A549 (cell line): ENCODE data around the gene ABO. TPM values are rescaled to one million over a fixed set of nuclear protein-coding genes. Genes with fewer than 3 reads are reported as not detected.

Experiments
- ATAC-seq, 2 experiments: fragments of 200-7000 bp in 1 of 2; fragments of >200 bp in 1 of 2; cut with Nextera tagmentation in 1 of 2; cut with Tn5 transposase in 1 of 2; 3 replicates each; pipeline versions ENCODE4 v1.8.0 to v1.9.1; 2018 to 2020; ENCODE audit warnings: mild to moderate bottlenecking in 1 of 2, moderate library complexity in 1 of 2
- CTCF ChIA-PET: fragments of 300-600 bp; sonication (Branson Sonifier 250); formaldehyde crosslinking; extraction: SDS; loops from one replicate; lab custom pipeline; 2021; ENCODE audit warnings: antibody characterized with exemption, inconsistent platforms; lab: Yijun Ruan, JAX
- POLR2A ChIA-PET: fragments of 350-600 bp; formaldehyde crosslinking; extraction: SDS; loops from one replicate; lab custom pipeline; 2021; ENCODE audit warnings: antibody characterized with exemption, inconsistent platforms; lab: Yijun Ruan, JAX
- DNase-seq, 2 experiments: peaks; one replicate each; pipeline versions ENCODE4 v3.0.0 to v3.0.0-alpha.2; 2011 to 2016; ENCODE audit warnings: low read depth in 1 of 2, low spot score in 1 of 2
- FAIRE-seq: peaks from 2 replicates; lab custom pipeline; 2011; peaks lifted over from hg19 to GRCh38; lab: Jason Lieb, UNC
- H3K27ac ChIP-seq, 2 experiments: fragments of >200 bp; sonication (Bioruptor Twin); formaldehyde crosslinking; 3 replicates each; pipeline ENCODE4 v1.5.1; 2016 to 2017
- H3K4me1 ChIP-seq: fragments of >200 bp; sonication (Bioruptor Twin); formaldehyde crosslinking; 3 replicates; pipeline ENCODE4 v1.6.1; 2016
- H3K4me2 ChIP-seq: fragments of >200 bp; sonication (Bioruptor Twin); formaldehyde crosslinking; 3 replicates; pipeline ENCODE4 v1.6.1; 2016
- H3K4me3 ChIP-seq: fragments of >200 bp; sonication (Bioruptor Twin); formaldehyde crosslinking; 3 replicates; pipeline ENCODE4 v1.5.1; 2016
- H3K9me3 ChIP-seq: fragments of >200 bp; sonication (Bioruptor Twin); formaldehyde crosslinking; 3 replicates; pipeline ENCODE4 v1.6.1; 2016
- EHMT2 ChIP-seq: fragments of 200-600 bp; sonication (generic); IDR thresholded peaks from 2 replicates; pipeline ENCODE4 v1.6.1; 2016; ENCODE audit warnings: antibody characterized with exemption, low read depth, mild to moderate bottlenecking, moderate library complexity
- FOSB ChIP-seq: fragments of 250-450 bp; sonication (Bioruptor Pico); IDR thresholded peaks from 2 replicates; pipeline ENCODE4 v1.5.0; 2020; ENCODE audit warnings: mild to moderate bottlenecking, moderate library complexity
- FOXS1 ChIP-seq: fragments of 250-450 bp; sonication (Bioruptor Pico); IDR thresholded peaks from 2 replicates; pipeline ENCODE4 v1.5.0; 2020; ENCODE audit warnings: mild to moderate bottlenecking, moderate library complexity
- HOXA7 ChIP-seq: fragments of 250-450 bp; sonication (Bioruptor Pico); IDR thresholded peaks from 2 replicates; pipeline ENCODE4 v1.5.0; 2020; ENCODE audit warnings: mild to moderate bottlenecking, moderate library complexity
- HOXB5 ChIP-seq: fragments of 250-450 bp; sonication (Bioruptor Pico); IDR thresholded peaks from 2 replicates; pipeline ENCODE4 v1.5.0; 2020; ENCODE audit warnings: mild to moderate bottlenecking, moderate library complexity
- KDM1A ChIP-seq: fragments of 200-600 bp; sonication (generic); IDR thresholded peaks from 2 replicates; pipeline ENCODE4 v1.6.1; 2016; ENCODE audit warnings: low read depth, mild to moderate bottlenecking
- MAFK ChIP-seq: fragments of 450-650 bp; IDR thresholded peaks from 2 replicates; pipeline ENCODE4 v1.6.1; 2014; ENCODE audit not compliant: partially characterized antibody
- MAZ ChIP-seq: fragments of 150-350 bp; IDR thresholded peaks from 2 replicates; pipeline ENCODE4 v1.6.1; 2014; ENCODE audit warnings: antibody characterized with exemption, low read depth, low read length, borderline replicate concordance
- PHF8 ChIP-seq: fragments of 200-600 bp; sonication (generic); IDR thresholded peaks from 2 replicates; pipeline ENCODE4 v1.6.1; 2016; ENCODE audit warnings: low read depth, mild to moderate bottlenecking, antibody characterized with exemption, moderate library complexity, borderline replicate concordance
- POLR2AphosphoS2 ChIP-seq: conservative IDR thresholded peaks from 2 replicates; pipeline ENCODE4 v1.6.1; 2012; ENCODE audit warnings: low read length, improper control_type of control experiment, inconsistent platforms
- RFX5 ChIP-seq: fragments of 450-650 bp; IDR thresholded peaks from 2 replicates; pipeline ENCODE4 v1.7.1; 2014; ENCODE audit warnings: antibody characterized with exemption, mild to moderate bottlenecking, moderate library complexity
- SMC3 ChIP-seq: fragments of >200 bp; sonication (Bioruptor Twin); formaldehyde crosslinking; IDR thresholded peaks from 3 replicates; pipeline ENCODE4 v1.6.1; 2018; ENCODE audit warnings: inconsistent platforms
- TFCP2L1 ChIP-seq: fragments of 250-450 bp; sonication (Bioruptor Pico); IDR thresholded peaks from 2 replicates; pipeline ENCODE4 v1.5.0; 2021; ENCODE audit warnings: mild to moderate bottlenecking
- TP53 ChIP-seq: fragments of 250-450 bp; sonication (Bioruptor Pico); IDR thresholded peaks from 2 replicates; pipeline ENCODE4 v1.5.0; 2021; ENCODE audit warnings: mild to moderate bottlenecking, moderate library complexity
- ZC3H11A ChIP-seq: fragments of 450-650 bp; IDR thresholded peaks from 2 replicates; pipeline ENCODE4 v1.6.1; 2014; ENCODE audit warnings: antibody characterized with exemption, mild to moderate bottlenecking
- ZFP36 ChIP-seq: fragments of 450-650 bp; IDR thresholded peaks from 2 replicates; pipeline ENCODE4 v1.6.1; 2014; ENCODE audit warnings: borderline replicate concordance; ENCODE audit not compliant: partially characterized antibody
- ZSCAN20 ChIP-seq: fragments of 250-450 bp; sonication (Bioruptor Pico); IDR thresholded peaks from 2 replicates; pipeline ENCODE4 v1.8.0; 2022; ENCODE audit warnings: mild to moderate bottlenecking, moderate library complexity
- WGBS: methylation state at CpG from one replicate; pipeline ENCODE4 v1.1.6; 2017; ENCODE audit errors: missing lambda C conversion rate; 5-methylcytosine and 5-hydroxymethylcytosine counted together
- polyA plus RNA-seq, 4 experiments: library from polyadenylated mRNA; depleted of rRNA in 3 of 4; stranded (reverse); fragments of >200 nt; fragmentation: RNase III in 1 of 4; extraction: RNeasy Plus Mini Kit Qiagen cat#74134 plus additional on column Dnase treatment in 1 of 4; gene quantifications; 2 replicates in 3 of 4; 3 replicates in 1 of 4; pipeline ENCODE4 v1.2.3, GENCODE V29; 2011 to 2017
- TF ChIP-seq, protein P1 (sequence below): fragments of 450-650 bp; IDR thresholded peaks from 2 replicates; pipeline ENCODE4 v1.6.1; 2014; ENCODE audit warnings: antibody characterized with exemption
- TF ChIP-seq, protein P2 (sequence below): IDR thresholded peaks from 2 replicates; pipeline ENCODE4 v1.6.1; 2012
- TF ChIP-seq, protein P3 (sequence below): IDR thresholded peaks from 2 replicates; pipeline ENCODE4 v1.6.1; 2012; ENCODE audit warnings: low read depth, borderline replicate concordance
- TF ChIP-seq, protein P4 (sequence below): IDR thresholded peaks from 2 replicates; pipeline ENCODE4 v1.6.1; 2012
- TF ChIP-seq, protein P5 (sequence below): fragments of 200-600 bp; sonication (generic); IDR thresholded peaks from 2 replicates; pipeline ENCODE4 v1.6.1; 2016; ENCODE audit warnings: antibody characterized with exemption, mild to moderate bottlenecking, moderate library complexity

ABO gene
- polyA plus RNA-seq, 2 of the 4 experiments (the other 2 are of a cell fraction) = not detected

DNA sequence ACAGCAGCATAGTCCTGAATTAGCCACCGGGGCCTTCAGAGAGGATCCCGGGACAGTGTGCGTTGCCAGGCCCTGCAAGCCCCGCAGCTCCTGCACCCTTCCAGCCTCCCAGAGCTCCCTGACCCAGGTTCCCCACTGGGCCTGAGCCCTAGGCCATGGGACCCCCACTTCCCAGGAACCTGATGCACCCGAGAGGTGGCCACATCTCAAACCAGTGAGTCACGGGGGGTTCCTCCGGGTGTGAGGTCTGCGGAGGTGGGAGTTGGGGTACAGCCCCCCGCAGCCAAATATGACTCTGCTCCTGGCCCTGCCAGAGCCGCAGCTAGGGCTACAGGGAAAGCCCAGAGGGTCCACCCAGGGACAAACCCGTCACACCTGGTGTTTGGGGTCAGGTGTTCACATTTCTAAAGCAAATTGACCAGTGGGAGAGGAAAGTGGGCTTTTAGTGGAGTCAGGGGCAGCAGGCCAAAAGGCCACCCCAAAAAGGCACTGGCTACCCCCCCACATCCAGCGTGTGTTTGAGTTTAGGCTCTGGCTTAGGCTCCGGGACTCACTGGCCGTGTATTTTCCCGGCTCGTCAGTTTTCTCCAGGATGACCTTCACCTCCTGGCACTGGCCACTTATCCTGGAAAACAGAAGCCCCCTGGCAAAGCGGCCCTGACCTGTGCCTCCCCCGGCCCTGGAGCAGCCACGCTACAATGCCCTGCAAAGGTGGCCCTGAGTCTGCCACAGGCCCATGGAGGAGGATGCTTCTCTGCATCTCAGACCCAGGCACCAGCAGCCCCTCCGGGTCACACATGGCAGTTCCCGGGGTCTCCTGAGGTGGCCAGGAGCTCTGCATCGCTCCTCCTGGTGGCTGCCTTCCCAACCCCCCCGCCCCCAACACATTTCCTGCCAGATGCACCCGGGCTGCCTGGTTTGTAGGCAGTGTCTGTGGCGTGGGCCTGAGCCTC lies 48.5 kb downstream of the ABO start:
- Histone ChIP-seq H3K4me1 (no peaks in the 10 kb centered on the region), H3K4me2 (no peak overlapping the region), H3K4me3 (no peak overlapping the region)
- ATAC-seq (no peak), FAIRE-seq (no peak)
- WGBS = 62% methylated on average over 16 of the region's 25 CpGs
- TF ChIP-seq HOXA7 (CRISPR knock-in tag) (no peak), PHF8 (no peak), KDM1A (no peak), SMC3 (no peak), RFX5 (no peak), MAZ (no peak), TFCP2L1 (CRISPR knock-in tag) (no peak), ZSCAN20 (CRISPR knock-in tag) (no peak), FOSB (no peak), MAFK (no peak), POLR2AphosphoS2 (no peak), HOXB5 (CRISPR knock-in tag) (no peak)
- TF ChIP-seq, protein P1, sequence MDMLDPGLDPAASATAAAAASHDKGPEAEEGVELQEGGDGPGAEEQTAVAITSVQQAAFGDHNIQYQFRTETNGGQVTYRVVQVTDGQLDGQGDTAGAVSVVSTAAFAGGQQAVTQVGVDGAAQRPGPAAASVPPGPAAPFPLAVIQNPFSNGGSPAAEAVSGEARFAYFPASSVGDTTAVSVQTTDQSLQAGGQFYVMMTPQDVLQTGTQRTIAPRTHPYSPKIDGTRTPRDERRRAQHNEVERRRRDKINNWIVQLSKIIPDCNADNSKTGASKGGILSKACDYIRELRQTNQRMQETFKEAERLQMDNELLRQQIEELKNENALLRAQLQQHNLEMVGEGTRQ = no peak
- TF ChIP-seq, all 56 proteins: peak for 0
- ChIA-PET CTCF (interaction anchor here (1.3 to 2.5 kb wide), 5 partner anchors 9 to 40 kb away, joined by 3 to 10 read pairs (median 4); no protein-coding TSS in a partner anchor), POLR2A (no interaction called here)
- H3K9me3 ChIP-seq = 0 out of 3 replicates have a peak, but pooled peaks cover 2% of the 10 kb centered on the region
- no peak for DNase-seq
- no peak overlapping the region for H3K27ac ChIP-seq

DNA sequence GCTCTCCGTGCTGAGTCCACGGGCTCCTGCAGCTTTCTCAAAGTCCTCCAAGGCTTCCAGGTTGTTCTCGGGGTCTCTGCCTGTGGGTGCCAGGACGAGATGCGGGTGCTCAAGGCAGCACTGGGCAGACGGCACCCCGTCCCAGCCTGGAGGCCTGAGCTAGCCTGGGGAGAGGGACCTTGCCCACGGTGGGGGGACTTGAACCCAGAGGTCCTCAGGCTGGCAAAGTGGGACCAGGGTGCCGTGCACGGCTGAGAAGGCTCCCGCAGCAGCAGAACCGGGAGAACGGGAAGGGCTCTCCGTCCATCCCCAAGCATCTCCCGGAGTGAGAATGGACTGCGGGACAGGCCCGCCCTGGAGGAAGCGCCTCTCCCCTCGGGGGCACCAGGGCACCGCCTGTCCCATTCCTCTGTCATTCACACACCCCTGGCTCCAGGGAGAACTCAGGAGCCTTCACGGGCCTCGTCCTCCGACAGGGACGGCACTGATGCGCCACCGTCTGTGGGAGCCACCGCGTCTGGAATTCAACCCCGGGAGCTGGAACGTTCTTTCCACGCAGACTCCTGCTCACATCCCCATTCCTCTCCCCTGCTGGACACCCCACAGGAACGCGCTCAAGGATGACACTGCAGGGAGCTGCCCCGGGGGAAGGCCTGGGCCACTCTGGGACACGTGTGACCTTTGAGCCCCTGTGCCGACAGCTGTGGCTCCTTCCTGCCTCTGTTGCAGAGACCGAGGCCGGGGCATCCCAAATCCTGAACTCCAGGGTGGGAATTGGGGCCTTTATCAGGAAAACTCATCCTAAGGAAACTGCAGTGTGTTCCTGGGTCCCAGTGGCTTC lies 49.6 kb downstream of the ABO start:
- DNase-seq (no peak), FAIRE-seq (no peak), ATAC-seq (peak in 1 of 2 experiments; percentile 22; a peak in 2 of 6 replicates)
- Histone ChIP-seq H3K4me1 (no peaks in the 10 kb centered on the region), H3K4me2 (no peak overlapping the region), H3K27ac (no peak overlapping the region), H3K4me3 (no peak overlapping the region), H3K9me3 (0 out of 3 replicates have a peak, but pooled peaks cover 2% of the 10 kb centered on the region)
- POLR2A ChIA-PET = no interaction called here
- TF ChIP-seq ZC3H11A = no peak
- TF ChIP-seq EHMT2 = no peak
- TF ChIP-seq, protein P1 = no peak
- TF ChIP-seq MAZ = no peak
- TF ChIP-seq ZSCAN20 (CRISPR knock-in tag) = no peak
- CTCF ChIA-PET = interaction anchor here (1.3 to 2.1 kb wide), 4 partner anchors 10 to 81 kb away, joined by 3 to 10 read pairs (median 4); no protein-coding TSS in a partner anchor
- 57% methylated on average over 27 of the region's 38 CpGs for WGBS

DNA sequence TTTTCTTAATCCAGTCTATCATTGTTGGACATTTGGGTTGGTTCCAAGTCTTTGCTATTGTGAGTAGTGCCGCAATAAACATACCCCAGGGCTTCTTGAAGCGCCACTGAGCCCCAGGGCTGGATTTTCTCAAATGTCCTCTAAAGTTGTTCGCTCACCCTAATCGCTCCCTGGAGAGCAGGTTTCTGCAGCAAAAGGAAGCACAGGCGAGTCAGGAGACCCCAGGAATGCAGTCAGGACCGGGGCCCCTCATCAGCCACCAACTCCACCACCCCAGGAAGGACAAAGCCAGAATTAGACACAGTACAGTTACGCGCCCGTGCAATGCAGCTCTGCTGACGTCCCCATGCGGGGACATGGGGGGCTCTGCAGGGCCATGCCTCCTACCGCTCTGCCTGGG lies 50.2 kb downstream of the ABO start:
- ChIA-PET POLR2A (no interaction called here), CTCF (interaction anchor here (1.3 to 2.1 kb wide), 3 partner anchors 12 to 82 kb away, joined by 3 to 10 read pairs (median 4); no protein-coding TSS in a partner anchor)
- FAIRE-seq (no peak), ATAC-seq (no peak), DNase-seq (no peak)
- Histone ChIP-seq H3K4me1 (no peaks in the 10 kb centered on the region), H3K4me3 (no peak overlapping the region), H3K27ac (no peak overlapping the region), H3K4me2 (no peak overlapping the region), H3K9me3 (no peaks in the 10 kb centered on the region)
- WGBS = 52% methylated on average over 6 of the region's 12 CpGs
- TF ChIP-seq ZFP36 (no peak), FOXS1 (CRISPR knock-in tag) (no peak), MAFK (no peak), SMC3 (no peak), TP53 (CRISPR knock-in tag) (no peak)
- TF ChIP-seq, protein P2, sequence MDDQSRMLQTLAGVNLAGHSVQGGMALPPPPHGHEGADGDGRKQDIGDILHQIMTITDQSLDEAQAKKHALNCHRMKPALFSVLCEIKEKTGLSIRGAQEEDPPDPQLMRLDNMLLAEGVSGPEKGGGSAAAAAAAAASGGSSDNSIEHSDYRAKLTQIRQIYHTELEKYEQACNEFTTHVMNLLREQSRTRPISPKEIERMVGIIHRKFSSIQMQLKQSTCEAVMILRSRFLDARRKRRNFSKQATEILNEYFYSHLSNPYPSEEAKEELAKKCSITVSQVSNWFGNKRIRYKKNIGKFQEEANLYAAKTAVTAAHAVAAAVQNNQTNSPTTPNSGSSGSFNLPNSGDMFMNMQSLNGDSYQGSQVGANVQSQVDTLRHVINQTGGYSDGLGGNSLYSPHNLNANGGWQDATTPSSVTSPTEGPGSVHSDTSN = no peak
- TF ChIP-seq, protein P3, sequence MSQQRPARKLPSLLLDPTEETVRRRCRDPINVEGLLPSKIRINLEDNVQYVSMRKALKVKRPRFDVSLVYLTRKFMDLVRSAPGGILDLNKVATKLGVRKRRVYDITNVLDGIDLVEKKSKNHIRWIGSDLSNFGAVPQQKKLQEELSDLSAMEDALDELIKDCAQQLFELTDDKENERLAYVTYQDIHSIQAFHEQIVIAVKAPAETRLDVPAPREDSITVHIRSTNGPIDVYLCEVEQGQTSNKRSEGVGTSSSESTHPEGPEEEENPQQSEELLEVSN = no peak
- TF ChIP-seq, protein P4, sequence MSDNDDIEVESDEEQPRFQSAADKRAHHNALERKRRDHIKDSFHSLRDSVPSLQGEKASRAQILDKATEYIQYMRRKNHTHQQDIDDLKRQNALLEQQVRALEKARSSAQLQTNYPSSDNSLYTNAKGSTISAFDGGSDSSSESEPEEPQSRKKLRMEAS = no peak
- TF ChIP-seq, protein P5, sequence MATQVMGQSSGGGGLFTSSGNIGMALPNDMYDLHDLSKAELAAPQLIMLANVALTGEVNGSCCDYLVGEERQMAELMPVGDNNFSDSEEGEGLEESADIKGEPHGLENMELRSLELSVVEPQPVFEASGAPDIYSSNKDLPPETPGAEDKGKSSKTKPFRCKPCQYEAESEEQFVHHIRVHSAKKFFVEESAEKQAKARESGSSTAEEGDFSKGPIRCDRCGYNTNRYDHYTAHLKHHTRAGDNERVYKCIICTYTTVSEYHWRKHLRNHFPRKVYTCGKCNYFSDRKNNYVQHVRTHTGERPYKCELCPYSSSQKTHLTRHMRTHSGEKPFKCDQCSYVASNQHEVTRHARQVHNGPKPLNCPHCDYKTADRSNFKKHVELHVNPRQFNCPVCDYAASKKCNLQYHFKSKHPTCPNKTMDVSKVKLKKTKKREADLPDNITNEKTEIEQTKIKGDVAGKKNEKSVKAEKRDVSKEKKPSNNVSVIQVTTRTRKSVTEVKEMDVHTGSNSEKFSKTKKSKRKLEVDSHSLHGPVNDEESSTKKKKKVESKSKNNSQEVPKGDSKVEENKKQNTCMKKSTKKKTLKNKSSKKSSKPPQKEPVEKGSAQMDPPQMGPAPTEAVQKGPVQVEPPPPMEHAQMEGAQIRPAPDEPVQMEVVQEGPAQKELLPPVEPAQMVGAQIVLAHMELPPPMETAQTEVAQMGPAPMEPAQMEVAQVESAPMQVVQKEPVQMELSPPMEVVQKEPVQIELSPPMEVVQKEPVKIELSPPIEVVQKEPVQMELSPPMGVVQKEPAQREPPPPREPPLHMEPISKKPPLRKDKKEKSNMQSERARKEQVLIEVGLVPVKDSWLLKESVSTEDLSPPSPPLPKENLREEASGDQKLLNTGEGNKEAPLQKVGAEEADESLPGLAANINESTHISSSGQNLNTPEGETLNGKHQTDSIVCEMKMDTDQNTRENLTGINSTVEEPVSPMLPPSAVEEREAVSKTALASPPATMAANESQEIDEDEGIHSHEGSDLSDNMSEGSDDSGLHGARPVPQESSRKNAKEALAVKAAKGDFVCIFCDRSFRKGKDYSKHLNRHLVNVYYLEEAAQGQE = no peak
